HG02852 (cell line): ENCODE measurements around the gene HNRNPUL2.
"Not testable (repeated sequence)": the region's sequence is repeated elsewhere in the genome, so short reads cannot be mapped to it uniquely, and the experiment has no call there.

Experiments used
- ATAC-seq: cut with Tn5 transposase; IDR thresholded peaks from one replicate; pipeline ENCODE4 v1.9.1; 2021; ENCODE audit warnings: mild to moderate bottlenecking, moderate library complexity; ENCODE audit not compliant: unreplicated experiment

The HNRNPUL2 gene

GRCh38 chr11:62705880-62706849 lies 21.1 kb downstream of the HNRNPUL2 start:
- ATAC-seq: peak; percentile 47

- ATAC-seq: no peak
Observed at GRCh38 chr11:62705413-62705812, 21.8 kb downstream of the HNRNPUL2 start.

GRCh38 chr11:62703921-62704320 lies 23.3 kb downstream of the HNRNPUL2 start:
- not testable (repeated sequence) for ATAC-seq

GRCh38 chr11:62702246-62702645 lies 25.0 kb downstream of the HNRNPUL2 start:
- no peak for ATAC-seq

GRCh38 chr11:62694455-62695167 lies 32.6 kb downstream of the HNRNPUL2 start:
- no peak for ATAC-seq

GRCh38 chr11:62693624-62694023 lies 33.6 kb downstream of the HNRNPUL2 start:
- not testable (repeated sequence) for ATAC-seq

- ATAC-seq: no peak
Observed at GRCh38 chr11:62689421-62690183, 37.7 kb downstream of the HNRNPUL2 start, which contains the start of gene LRRN4CL. LRRN4CL (minus strand) TSS chr11:62689530; CDS start chr11:62688508, 1,022 bp downstream.

GRCh38 chr11:62688491-62688890 lies 38.8 kb downstream of the HNRNPUL2 start:
- ATAC-seq: no peak

GRCh38 chr11:62687508-62688396 lies 39.5 kb downstream of the HNRNPUL2 start:
- ATAC-seq: no peak

GRCh38 chr11:62682518-62682917 lies 44.7 kb downstream of the HNRNPUL2 start:
- ATAC-seq: no peak

GRCh38 chr11:62680825-62681240 lies 46.4 kb downstream of the HNRNPUL2 start:
- no peak for ATAC-seq

GRCh38 chr11:62678770-62679696 lies 48.2 kb downstream of the HNRNPUL2 start, which contains the start of gene UBXN1:
UBXN1 (minus strand) TSS chr11:62679073; CDS start chr11:62678923, 150 bp downstream.
- ATAC-seq: peak; percentile 72

GRCh38 chr11:62678433-62678769 lies 48.9 kb downstream of the HNRNPUL2 start:
- ATAC-seq: no peak

GRCh38 chr11:62677714-62678113 lies 49.5 kb downstream of the HNRNPUL2 start:
- no peak for ATAC-seq

- no peak for ATAC-seq
Observed at GRCh38 chr11:62677156-62677555, 50.1 kb downstream of the HNRNPUL2 start.

- ATAC-seq: no peak
Observed at GRCh38 chr11:62676698-62677097, 50.6 kb downstream of the HNRNPUL2 start.

- ATAC-seq: not testable (repeated sequence)
Observed at GRCh38 chr11:62675415-62675814, 51.8 kb downstream of the HNRNPUL2 start.

GRCh38 chr11:62673196-62673525 lies 54.1 kb downstream of the HNRNPUL2 start:
- no peak for ATAC-seq
